ENCODE measurements around the gene TMEM270.

- TF ChIP-seq, protein P1, sequence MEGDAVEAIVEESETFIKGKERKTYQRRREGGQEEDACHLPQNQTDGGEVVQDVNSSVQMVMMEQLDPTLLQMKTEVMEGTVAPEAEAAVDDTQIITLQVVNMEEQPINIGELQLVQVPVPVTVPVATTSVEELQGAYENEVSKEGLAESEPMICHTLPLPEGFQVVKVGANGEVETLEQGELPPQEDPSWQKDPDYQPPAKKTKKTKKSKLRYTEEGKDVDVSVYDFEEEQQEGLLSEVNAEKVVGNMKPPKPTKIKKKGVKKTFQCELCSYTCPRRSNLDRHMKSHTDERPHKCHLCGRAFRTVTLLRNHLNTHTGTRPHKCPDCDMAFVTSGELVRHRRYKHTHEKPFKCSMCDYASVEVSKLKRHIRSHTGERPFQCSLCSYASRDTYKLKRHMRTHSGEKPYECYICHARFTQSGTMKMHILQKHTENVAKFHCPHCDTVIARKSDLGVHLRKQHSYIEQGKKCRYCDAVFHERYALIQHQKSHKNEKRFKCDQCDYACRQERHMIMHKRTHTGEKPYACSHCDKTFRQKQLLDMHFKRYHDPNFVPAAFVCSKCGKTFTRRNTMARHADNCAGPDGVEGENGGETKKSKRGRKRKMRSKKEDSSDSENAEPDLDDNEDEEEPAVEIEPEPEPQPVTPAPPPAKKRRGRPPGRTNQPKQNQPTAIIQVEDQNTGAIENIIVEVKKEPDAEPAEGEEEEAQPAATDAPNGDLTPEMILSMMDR (IDR thresholded peaks at IDR 0.05), result no peak
- TF ChIP-seq POLR2A (IDR thresholded peaks at IDR 0.05) (no peak), EP300 (IDR thresholded peaks at IDR 0.05) (no peak)
These were observed 36.9 kb upstream of the TMEM270 start for GRCh38 chr7:73823873-73824592.

Measured in gastroesophageal sphincter (tissue), 3 donors.